NK-92 treated with Interleukin-12 subunit alpha and Interleukin-12 subunit beta, amount 100 ng/mL, for 24 hours (cell line): Measurements from ENCODE around the gene IFITM2.
A peak's percentile ranks its signal among the peaks of the same experiment; 100 is the strongest.
"Not testable (repeated sequence)": the region's sequence is repeated elsewhere in the genome, so short reads cannot be mapped to it uniquely, and the experiment has no call there.

Experiments
- DNase-seq: peaks from one replicate; lab custom pipeline; 2025; lab: John Stamatoyannopoulos, UW

IFITM2 gene

DNA sequence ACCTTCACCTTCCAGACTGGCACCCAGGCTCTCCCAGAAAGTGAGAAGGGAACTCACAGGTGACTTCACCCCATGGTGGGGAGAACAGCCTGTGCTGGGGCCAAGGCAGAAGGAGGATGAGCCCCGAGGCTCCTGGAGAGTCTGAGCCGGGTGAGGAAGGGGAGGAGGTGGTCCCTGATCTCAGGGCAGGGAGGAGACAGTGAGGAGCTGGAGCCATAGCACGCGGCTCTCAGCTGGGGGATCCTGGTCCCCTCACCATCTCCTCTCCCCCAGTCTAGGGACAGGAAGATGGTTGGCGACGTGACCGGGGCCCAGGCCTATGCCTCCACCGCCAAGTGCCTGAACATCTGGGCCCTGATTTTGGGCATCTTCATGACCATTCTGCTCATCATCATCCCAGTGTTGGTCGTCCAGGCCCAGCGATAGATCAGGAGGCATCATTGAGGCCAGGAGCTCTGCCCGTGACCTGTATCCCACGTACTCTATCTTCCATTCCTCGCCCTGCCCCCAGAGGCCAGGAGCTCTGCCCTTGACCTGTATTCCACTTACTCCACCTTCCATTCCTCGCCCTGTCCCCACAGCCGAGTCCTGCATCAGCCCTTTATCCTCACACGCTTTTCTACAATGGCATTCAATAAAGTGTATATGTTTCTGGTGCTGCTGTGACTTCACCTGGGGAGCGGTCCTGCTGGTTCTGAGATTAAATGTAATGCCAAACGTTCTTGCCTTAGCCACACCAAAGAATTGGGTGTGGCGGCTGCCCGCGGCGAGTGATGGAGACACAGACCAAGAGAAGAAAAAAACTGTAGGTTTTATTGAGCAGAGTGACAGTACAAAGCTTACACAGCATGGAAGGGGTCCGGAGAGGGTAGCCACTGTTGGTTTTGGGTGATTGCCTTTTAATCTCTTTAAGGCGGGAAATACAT, 1.4 kb downstream of the IFITM2 start:
- DNase-seq = not testable (repeated sequence)

- not testable (repeated sequence) for DNase-seq
Measured at GRCh38 chr11:309979-310572, 2.5 kb downstream of the IFITM2 start.

GRCh38 chr11:311013-311748, 3.6 kb downstream of the IFITM2 start:
- DNase-seq = not testable (repeated sequence)

GRCh38 chr11:312092-312816, 4.6 kb downstream of the IFITM2 start:
- DNase-seq = no peak

DNA sequence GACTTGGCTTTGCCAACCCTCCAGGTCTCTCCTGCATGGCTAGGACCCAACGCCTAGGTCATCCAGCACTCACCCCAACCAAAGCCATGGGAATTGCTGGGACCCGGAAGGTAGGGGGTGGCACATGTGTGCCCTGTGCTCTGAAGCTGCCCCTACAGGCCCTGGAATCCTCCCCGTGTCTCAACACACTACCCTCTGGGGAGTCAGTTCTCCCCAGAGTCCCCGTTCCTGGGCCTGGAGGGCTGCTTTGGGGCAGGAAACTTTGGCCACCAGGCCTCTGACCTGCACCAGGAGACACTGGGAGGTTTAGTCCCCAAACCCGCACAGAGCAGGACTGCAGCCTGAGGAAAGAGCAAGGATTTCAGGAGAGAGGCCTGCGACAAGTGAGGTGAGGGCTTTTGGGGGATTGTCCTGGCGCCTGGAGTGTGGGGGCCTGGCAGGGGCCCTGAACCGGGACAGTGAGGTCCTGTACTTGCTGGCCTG, 5.7 kb downstream of the IFITM2 start:
- no peak for DNase-seq

DNA sequence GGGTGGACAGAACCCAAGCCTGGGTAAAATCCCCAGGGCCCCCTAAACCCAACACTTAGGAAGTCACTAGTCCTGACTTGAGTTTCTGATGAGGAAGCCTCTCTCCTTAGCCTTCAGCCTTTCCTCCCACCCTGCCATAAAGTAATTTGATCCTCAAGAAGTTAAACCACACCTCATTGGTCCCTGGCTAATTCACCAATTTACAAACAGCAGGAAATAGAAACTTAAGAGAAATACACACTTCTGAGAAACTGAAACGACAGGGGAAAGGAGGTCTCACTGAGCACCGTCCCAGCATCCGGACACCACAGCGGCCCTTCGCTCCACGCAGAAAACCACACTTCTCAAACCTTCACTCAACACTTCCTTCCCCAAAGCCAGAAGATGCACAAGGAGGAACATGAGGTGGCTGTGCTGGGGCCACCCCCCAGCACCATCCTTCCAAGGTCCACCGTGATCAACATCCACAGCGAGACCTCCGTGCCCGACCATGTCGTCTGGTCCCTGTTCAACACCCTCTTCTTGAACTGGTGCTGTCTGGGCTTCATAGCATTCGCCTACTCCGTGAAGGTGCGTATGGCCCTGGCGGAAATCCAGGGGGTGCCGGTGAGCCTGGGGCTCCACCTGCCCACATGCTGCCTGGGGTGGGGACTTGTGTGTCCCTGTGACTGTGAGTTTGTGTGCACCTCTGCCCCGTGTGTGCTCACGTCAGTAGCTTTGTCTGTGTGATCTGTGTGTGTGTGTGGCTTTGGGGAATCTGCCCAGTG, 6.4 kb downstream of the IFITM2 start, which contains the start of gene IFITM1:
TSS of gene IFITM1 (plus strand) at position 254 of the 767 bp plus-strand sequence. CDS start at position 385, 131 bp downstream.
- DNase-seq = peak; percentile 26

DNA sequence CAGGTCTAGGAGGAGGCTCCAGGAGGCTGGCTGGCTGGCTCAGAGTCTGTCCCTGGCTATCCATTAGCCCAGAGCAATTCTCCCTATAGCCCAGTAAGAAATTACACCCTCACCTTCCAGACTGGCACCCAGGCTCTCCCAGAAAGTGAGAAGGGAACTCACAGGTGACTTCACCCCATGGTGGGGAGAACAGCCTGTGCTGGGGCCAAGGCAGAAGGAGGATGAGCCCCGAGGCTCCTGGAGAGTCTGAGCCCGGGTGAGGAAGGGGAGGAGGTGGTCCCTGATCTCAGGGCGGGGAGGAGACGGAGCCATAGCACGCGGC, 6.9 kb downstream of the IFITM2 start:
- DNase-seq = not testable (repeated sequence)

- DNase-seq = no peak
Measured at GRCh38 chr11:315051-315481, 7.5 kb downstream of the IFITM2 start.

DNA sequence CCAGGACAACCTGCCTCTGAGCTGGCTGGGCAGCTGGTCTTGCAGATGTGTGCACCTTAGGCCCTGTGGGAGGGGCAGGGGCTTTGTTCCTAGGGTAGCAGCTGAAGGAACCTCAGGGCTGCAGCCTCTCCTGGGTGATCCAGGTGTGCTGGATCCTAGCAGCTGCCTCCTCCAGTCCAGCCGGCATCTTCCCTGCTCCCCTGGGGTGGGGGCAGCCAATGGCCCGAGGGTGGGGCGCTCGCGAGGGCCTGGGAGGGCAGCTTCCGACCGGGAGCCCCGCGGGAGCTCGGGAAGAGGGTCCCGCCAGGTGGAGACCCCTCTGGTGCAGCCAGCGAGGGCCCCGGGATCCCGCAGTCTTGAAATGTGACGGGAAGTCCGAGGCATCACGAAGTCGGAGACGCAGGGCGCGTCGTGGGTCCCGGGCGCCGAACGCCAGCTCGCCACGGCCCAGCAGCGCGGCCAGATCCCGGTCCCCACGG, 7.9 kb downstream of the IFITM2 start:
- no peak for DNase-seq

DNA sequence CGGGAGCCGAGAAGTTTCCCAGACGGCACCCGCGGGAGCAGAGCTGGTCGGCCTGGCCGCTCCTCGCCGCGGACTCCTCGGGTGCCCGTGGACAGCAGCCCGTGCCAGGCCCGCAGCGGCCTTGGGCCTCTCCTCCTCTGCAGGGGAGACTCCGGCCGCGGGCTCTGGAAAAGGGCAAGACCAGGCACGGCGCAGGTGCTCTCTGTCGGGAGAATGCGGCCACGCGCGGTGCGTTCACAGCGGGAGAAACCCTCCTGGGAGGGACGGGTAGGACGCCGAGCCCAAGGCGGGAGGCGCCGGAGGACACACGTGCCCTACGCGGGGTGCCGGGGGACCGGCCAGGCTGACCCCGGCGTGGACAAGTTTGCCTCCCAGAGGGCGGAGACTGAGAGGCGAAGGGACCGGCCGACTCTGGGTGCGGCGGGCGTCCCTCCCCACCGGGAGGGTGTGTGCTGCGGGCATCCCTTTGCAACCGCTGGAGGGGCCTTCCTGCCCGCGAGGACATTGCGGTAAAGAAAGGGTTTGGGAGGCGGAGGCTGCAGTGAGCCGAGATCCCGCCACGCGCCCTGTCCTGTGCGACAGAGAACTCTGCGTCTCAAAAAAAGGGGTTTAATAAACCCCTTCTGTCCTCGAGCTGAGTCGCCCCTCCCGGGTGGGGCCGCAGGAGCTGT, 8.6 kb downstream of the IFITM2 start:
- DNase-seq = no peak

- no peak for DNase-seq
Measured at GRCh38 chr11:316891-317301, 9.3 kb downstream of the IFITM2 start.

DNA sequence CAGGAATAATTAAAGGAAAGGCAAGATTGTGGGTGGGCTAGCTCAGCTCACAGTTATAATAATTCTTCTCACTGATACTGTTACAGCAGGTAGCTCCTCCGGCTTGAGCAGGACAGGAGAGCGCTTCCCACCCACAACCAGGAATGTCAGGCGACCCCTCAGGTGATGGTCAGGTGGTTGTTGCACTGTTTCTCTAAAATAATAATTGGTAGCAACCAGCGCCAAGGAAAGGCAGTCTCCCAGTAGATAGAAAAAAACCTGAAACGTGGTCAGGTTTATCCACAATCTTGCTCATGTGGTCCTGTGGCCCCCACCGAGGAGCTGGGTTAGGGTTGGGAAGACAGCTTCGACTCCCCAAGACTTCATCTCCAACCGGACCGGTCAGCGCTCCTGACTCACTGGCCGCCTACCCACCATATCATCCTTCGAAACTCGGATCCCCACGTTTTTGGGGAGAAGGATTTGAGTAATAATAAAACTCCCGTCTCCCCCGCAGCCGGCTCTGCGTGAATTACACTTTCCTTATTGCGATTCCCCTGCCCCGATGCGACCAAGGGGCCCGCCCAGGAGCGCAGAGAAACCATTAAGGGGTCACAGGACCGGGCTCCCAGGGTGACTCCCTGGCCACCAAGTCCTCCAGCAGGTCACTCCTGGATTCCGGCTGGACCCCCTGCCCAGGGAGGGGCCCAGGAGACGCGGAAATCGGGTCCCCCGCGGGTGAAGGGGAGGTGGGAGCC, 10.2 kb downstream of the IFITM2 start:
- DNase-seq = not testable (repeated sequence)

DNA sequence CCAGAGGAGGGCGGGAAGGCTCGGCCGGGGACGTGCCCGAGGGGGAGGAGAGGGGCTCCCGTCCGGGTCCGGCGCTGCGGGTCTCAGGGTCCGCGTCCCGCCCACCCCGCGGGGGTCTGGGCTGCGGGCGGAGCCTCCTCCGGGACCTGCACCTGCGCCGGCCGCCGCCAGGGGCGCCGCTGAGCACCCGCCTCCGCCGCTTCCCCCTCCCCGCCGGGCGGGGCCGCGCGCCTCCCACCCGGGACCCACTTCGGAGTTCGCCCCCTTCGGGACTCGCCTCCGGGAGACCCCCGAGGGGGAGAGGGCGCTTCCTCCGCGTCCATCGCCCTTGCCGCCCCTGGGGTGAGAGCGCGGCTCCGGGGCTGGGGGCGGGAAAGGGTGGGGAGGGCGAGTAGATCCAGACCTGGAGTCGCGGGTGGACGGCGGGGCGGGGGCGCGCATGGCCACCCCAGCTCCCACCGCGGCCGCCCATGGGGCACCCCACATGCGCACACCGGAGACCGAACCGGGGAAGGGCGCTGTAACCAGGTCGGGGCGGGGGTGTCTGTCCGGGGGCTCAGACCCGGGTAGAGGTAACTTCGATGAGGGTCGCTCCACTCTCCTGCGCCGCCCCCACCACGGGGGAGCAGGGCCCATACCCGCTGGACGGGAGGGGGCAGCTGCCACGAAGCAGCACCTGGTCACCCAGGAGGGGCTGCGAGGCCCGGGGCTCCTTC, 10.9 kb downstream of the IFITM2 start:
- DNase-seq = not testable (repeated sequence)

DNA sequence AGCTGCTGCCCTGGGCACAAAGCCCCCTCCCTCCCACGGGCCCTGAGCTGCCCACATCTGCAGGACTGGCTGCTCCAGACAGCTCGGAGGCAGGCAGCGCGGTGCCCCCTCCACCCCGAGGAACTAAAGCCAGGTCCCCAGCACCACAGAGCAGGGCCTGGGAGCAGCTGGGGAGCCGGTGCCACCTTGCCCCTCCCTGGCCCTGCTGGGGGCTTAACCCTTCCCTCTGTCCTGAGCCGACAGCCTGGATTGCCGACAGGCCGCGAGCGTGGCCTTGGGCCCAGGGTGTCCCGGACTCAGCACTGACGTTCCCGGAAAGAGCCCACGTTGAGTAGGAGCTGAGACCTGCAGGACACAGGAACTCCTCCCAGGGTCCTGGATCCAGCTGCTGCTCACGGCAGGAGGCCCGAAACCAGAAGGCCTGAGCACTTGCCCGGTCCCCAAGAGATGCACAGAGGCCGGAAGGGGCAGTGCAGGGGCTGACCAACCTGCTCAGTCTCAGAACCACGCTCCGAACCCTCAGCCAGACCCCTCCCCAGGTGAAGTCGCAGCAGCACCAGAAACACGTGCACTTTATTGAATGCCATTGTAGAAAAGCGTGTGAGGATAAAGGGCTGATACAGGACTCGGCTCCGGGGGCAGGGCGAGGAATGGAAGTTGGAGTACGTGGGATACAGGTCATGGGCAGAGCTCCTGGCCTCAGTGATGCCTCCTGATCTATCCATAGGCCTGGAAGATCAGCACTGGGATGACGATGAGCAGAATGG, 11.7 kb downstream of the IFITM2 start:
- DNase-seq = not testable (repeated sequence)

GRCh38 chr11:319888-320273, 12.3 kb downstream of the IFITM2 start:
- not testable (repeated sequence) for DNase-seq

GRCh38 chr11:324156-324555, 16.5 kb downstream of the IFITM2 start:
- no peak for DNase-seq

GRCh38 chr11:324593-325517, 17.2 kb downstream of the IFITM2 start:
- DNase-seq = not testable (repeated sequence)
